PC-9 (cell line): ENCODE measurements around the gene KCNJ8.

Source experiments
- CTCF ChIP-seq: fragments of 200-600 bp; sonication (generic); conservative IDR thresholded peaks from 2 replicates; pipeline ENCODE4 v1.6.1; 2017; ENCODE audit warnings: mixed run types, antibody characterized with exemption, mild to moderate bottlenecking, moderate library complexity
- EZH2 ChIP-seq: fragments of 200-600 bp; sonication (generic); IDR thresholded peaks from 2 replicates; pipeline ENCODE4 v1.8.0; 2017; ENCODE audit warnings: antibody characterized with exemption, low read depth

- TF ChIP-seq CTCF (no peak), EZH2 (no peak)
Observed at GRCh38 chr12:21774358-21775132, at the start of gene KCNJ8.
